Natural killer cell treated with Interleukin-12 subunit alpha and Interleukin-12 subunit beta and Interleukin-15 and Interleukin-18, amount 100 ng/mL, for 72 hours (primary cell): Measurements from ENCODE around the gene PCSK4. TPM values are rescaled to one million over a fixed set of nuclear protein-coding genes. Genes with fewer than 3 reads are reported as not detected.
A peak's percentile ranks its signal among the peaks of the same experiment; 100 is the strongest.

Experiments
- ATAC-seq, 2 donors: fragments of 150-1000 bp; cut with Tn5 transposase in 1 of 2; sonication (Bioruptor Pico), chemical (Tn5 transposase) in 1 of 2; 2 replicates each; pipeline ENCODE4 v1.10.0; 2021
- DNase-seq: peaks from one replicate; pipeline ENCODE4 v3.0.0; 2022; ENCODE audit warnings: low spot score
- H3K27ac Mint-ChIP-seq, 2 donors: 1 replicate in 1 of 2; 2 replicates in 1 of 2; pipeline ENCODE4 v1.8.0; 2022; ENCODE audit warnings: mixed read lengths in 2 of 2, mild to moderate bottlenecking in 1 of 2, moderate library complexity in 1 of 2
- H3K27me3 Mint-ChIP-seq, 2 donors: 1 replicate in 1 of 2; 2 replicates in 1 of 2; pipeline ENCODE4 v1.8.0; 2022; ENCODE audit warnings: mixed read lengths in 2 of 2
- H3K36me3 Mint-ChIP-seq: one replicate; pipeline ENCODE4 v1.8.0; 2022; ENCODE audit warnings: mixed read lengths
- H3K4me1 Mint-ChIP-seq, 2 donors: 1 replicate in 1 of 2; 2 replicates in 1 of 2; pipeline ENCODE4 v1.8.0; 2022; ENCODE audit warnings: low read depth in 2 of 2, mixed read lengths in 2 of 2, mild to moderate bottlenecking in 1 of 2
- H3K4me3 Mint-ChIP-seq: one replicate; pipeline ENCODE4 v1.8.0; 2022; ENCODE audit warnings: mixed read lengths
- H3K9me3 Mint-ChIP-seq: 2 replicates; pipeline ENCODE4 v1.8.0; 2022; ENCODE audit warnings: mixed read lengths
- total RNA-seq, 2 donors: library from RNA; stranded (reverse); gene quantifications; one replicate each; pipeline ENCODE4 v1.2.3, GENCODE V29; 2022

The PCSK4 gene
- total RNA-seq, 2 donors from 2014 or later = 1.2 to 2.3 TPM

DNA sequence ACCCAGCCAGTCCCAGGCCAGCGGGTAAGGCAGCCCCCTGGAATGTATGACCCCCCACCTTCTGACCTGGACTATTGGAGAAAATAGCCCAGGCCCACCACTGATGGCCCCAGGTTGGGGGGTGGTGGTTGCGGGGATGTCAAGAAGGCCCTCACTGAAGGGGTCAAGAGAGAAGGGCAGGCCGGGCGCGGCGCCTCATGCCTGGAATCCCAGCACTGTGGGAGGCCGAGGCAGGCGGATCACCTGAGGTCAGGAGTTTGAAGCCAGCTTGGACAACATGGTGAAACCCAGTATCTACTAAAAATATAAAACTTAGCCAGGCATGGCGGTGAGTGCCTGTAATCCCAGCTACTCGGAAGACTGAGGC, 24.1 kb upstream of the PCSK4 start:
- peaks cover 0 to 4% of the 10 kb centered on the region in 2 donors for H3K4me1 Mint-ChIP-seq
- no peak overlapping the region for H3K4me3 Mint-ChIP-seq
- DNase-seq (no peak), ATAC-seq (no peak)
- H3K27me3 Mint-ChIP-seq = peaks cover 7 to 10% of the 10 kb centered on the region in 2 donors
- no peaks in the 10 kb centered on the region for H3K9me3 Mint-ChIP-seq
- no peak overlapping the region for H3K27ac Mint-ChIP-seq
- H3K36me3 Mint-ChIP-seq = no peaks in the 10 kb centered on the region

DNA sequence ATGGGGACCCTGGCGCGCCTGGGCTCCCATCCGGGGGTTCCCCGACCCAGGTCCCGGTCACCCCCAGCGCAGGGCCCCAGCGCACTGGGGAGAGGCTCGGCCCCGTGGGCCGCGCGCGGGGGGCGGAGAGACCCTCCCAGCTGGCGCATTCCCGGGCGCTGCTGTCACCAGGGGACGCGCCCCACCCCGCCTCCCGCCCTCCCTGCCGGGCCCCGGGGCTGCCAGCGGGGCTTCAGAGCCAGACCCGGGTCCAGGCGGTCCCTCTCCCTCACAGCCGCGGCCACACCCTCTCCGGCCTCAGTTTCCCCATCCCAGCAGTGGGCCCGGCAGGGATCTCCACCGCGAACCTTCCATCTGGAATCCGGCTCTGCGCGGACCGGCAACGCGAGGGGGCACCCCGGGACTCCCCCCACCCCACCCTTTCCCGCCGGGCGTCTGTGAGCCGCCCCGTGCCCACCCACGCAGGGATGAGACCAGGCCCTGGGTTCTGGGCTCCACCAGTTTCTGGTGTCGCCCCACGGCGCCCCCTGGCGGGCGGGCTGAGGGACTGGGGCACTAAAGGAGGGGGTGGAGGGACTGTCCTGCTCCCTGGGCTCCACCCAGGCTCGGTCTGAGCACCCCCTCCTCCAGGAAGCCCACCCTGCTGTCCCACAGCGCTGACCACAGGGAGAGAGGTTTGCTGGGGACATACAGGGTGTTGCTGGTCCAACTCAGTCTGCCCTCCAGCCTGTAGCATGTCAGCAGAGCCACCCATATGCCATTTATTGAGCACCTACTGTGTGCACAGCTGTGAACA, 23.5 kb upstream of the PCSK4 start:
- no peaks in the 10 kb centered on the region for H3K36me3 Mint-ChIP-seq
- no peak overlapping the region for H3K27ac Mint-ChIP-seq
- H3K4me3 Mint-ChIP-seq = no peak overlapping the region

DNA sequence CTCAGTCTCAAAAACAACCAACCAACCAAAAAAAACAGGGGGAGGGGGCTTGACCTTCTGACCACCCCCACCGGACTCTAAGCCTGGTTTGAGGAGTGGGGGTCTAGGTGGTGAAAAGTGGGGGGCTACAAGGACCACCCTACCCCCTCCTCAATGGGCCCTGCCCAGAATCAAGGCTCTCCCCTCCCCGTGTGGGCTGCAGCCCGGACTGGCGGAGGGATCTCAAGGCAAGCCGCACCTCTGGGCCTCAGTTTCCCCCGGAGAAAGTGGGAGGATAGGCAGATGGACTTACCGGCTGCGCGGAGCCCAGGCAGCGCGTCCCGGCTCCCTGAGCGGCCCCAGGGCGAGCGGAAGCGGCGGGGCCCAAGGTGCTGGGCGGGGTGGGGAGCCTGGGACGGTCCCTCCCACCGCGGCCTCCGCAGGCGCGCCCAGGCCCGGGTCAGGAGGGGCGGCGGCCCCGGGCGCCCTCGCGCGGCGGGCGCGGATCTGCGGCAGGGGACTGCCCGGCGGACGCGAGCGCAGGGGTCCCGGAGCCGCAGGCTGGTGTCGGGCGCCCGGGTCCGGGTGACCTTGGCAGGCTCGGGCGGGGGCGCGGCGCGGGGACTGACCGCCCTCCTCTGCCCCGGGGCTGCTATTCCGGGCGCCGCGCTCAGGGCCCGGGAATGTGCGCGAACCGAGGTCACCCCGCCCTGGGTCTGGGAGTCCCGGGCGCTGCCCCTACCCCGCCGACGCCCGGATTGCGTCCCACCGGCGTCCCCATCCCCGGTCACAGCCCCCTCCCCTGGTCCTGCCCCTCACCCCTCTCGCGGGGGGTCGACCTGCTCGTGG, 22.7 kb upstream of the PCSK4 start, which contains the start of gene ADAMTSL5:
Gene ADAMTSL5 (minus strand): TSS at position 349 of the 828 bp plus-strand sequence. CDS start 2,076 bp downstream, outside the sequence.
- H3K9me3 Mint-ChIP-seq = no peaks in the 10 kb centered on the region
- DNase-seq = peak; percentile 85
- H3K4me3 Mint-ChIP-seq = peak within 1 kb of the TSS; percentile 48
- peaks cover 7 to 10% of the 10 kb centered on the region in 2 donors for H3K27me3 Mint-ChIP-seq
- no peaks in the 10 kb centered on the region for H3K36me3 Mint-ChIP-seq
- H3K27ac Mint-ChIP-seq = no peak within 1 kb of the TSS
- ATAC-seq = peak; percentile 90 to 91
- peaks cover 2 to 6% of the 10 kb centered on the region in 2 donors for H3K4me1 Mint-ChIP-seq

More for the DNA sequence above, 23.5 kb upstream of the PCSK4 start:
- H3K4me1 Mint-ChIP-seq = peaks cover 0 to 4% of the 10 kb centered on the region in 2 donors
- DNase-seq (peak; percentile 81), ATAC-seq (peak; percentile 62 to 64)
- H3K27me3 Mint-ChIP-seq = peaks cover 7 to 10% of the 10 kb centered on the region in 2 donors
- no peaks in the 10 kb centered on the region for H3K9me3 Mint-ChIP-seq

DNA sequence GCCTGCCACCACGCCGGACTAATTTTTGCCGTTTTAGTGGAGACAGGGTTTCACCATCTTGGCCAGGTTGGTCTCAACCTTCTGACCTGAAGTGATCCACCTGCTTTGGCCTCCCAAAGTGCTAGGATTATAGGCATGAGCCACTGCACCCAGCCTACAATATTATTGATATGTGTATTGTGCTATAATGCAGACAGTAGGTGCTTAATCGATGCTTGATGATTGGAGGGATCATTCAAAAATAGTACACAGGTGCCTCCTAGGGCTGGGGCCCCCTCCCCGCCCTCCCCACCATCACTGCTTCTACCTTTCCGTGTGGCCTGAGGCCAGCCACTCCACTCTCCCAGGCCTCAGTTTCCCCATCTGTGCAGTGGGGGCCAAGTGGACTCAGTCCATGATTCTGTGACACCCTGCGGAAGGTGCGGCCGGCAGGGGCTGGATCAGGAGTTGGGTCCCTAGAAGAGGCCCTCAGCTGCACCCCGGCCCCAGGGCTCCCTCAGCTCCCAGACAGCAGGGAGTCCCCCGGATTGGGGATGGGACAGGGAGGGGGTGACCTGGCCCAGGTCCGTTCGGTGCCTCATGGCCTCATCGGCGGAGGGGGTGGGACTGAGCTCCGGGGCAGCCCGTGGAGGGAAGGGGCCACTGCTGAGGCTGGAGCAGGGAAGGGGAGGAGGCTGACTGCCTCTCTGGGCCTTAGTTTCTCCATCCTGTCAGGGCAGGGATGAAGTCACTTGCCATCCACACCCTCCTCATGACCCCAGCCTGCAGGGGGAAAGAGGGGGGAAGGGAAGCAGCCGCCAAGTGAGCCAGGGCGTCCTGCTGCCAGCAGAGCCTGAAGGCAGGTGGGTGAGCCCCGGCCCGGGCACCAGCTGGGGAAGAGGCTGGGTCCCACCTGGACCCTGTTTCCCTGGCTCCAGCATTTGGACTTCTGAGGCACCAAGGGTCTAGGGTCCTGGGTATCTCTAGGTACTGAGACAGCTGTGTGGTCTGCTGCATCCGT, 21.5 kb upstream of the PCSK4 start:
- peak overlapping the region; percentile 48 for H3K4me3 Mint-ChIP-seq

DNA sequence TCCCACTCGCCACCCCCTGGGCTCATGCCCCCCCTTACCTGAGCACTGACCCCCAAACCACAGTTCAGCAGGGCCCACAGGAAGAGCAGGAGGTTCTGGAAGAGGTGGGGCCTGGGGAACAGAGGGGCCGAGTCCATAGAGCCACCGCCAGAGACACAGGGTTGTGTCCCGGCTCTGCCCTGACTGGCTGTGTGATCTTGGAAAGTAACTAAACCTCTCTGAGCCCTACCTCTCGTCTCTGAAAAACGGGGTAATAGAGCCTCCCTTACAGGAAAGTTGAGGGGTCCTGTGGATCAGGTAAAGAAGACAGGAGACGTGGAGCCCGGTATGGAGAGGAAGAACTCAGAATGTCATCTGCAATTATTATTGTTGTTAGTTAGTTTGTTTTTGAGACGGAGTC, 20.7 kb upstream of the PCSK4 start:
- H3K27ac Mint-ChIP-seq = no peak overlapping the region
- H3K9me3 Mint-ChIP-seq = no peaks in the 10 kb centered on the region
- no peak overlapping the region for H3K4me3 Mint-ChIP-seq
- ATAC-seq (no peak), DNase-seq (no peak)
- H3K27me3 Mint-ChIP-seq = peaks cover 0 to 10% of the 10 kb centered on the region in 2 donors
- no peaks in the 10 kb centered on the region for H3K36me3 Mint-ChIP-seq
- peaks cover 7 to 10% of the 10 kb centered on the region in 2 donors for H3K4me1 Mint-ChIP-seq

More for the DNA sequence above, 21.5 kb upstream of the PCSK4 start:
- Mint-ChIP-seq H3K27ac (no peak overlapping the region), H3K4me1 (peaks cover 7 to 10% of the 10 kb centered on the region in 2 donors), H3K27me3 (peaks cover 6 to 14% of the 10 kb centered on the region in 2 donors), H3K9me3 (no peaks in the 10 kb centered on the region), H3K36me3 (no peaks in the 10 kb centered on the region)
- ATAC-seq (no peak), DNase-seq (no peak)

DNA sequence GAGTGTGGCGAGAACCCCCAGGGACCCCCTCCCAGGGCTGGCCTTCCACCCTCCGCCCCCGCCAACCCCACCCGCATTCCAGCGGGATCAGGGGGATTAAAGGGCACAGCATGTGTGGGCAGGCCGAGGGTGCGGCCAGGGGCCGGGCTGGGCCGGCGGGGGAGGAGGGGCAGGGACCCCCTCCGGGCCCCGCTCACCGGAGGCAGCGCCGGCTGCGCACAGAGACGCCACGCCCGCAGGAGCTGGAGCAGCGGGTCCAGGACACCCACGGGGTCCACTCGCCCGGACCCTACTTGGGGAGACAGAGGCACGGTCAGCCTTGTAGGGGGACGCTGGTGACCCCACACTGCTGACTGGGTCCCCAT, 20.3 kb upstream of the PCSK4 start:
- H3K27me3 Mint-ChIP-seq = peaks cover 0 to 10% of the 10 kb centered on the region in 2 donors
- ATAC-seq (no peak), DNase-seq (no peak)
- H3K36me3 Mint-ChIP-seq = no peaks in the 10 kb centered on the region
- no peak overlapping the region for H3K27ac Mint-ChIP-seq
- no peaks in the 10 kb centered on the region for H3K9me3 Mint-ChIP-seq
- no peak overlapping the region for H3K4me3 Mint-ChIP-seq
- peaks cover 7 to 10% of the 10 kb centered on the region in 2 donors for H3K4me1 Mint-ChIP-seq

DNA sequence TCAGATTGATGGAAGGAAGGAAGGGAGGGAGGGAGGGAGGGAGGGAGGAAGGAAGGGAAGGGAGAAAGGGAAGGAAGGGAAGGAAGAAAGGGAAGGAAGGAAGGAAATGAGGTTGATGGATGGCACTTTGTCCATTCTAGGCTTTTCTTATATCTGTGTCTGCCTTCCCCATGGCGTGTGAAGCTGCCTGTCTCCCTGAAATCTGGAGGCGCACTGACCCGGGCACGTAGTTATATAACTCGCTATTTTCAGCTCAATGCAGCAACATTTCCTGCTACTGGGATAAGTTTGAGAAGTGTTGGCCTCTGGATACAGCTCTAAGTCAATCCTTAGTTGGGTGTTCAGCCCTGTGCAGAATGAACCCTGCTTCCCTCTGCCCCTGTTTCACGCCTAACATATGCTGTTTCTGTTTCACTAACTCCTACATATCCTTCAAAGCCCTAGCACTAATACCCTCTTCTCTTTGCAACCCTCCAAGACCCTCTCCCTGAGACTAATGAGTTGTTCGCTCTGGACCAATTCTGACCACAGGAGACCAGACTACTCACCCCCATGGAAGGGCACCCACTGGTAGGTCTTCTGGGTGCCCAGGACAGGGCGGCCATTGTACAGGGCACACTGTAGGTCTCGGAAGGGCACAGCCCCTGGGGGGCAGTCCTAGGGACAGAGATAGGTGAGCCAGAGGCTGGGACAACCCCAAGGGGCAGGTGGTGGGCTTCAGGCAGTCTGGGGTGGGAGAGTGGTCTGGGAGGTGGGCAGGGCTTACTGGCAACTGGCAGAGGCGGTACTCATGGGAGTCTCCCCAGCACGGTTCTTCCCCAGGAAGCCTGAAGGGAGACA, 19.7 kb upstream of the PCSK4 start:
- Mint-ChIP-seq H3K27me3 (peaks cover 0 to 8% of the 10 kb centered on the region in 2 donors), H3K36me3 (no peaks in the 10 kb centered on the region), H3K9me3 (no peaks in the 10 kb centered on the region), H3K27ac (no peak overlapping the region), H3K4me3 (no peak overlapping the region), H3K4me1 (peaks cover 7 to 10% of the 10 kb centered on the region in 2 donors)
- ATAC-seq (no peak), DNase-seq (no peak)

DNA sequence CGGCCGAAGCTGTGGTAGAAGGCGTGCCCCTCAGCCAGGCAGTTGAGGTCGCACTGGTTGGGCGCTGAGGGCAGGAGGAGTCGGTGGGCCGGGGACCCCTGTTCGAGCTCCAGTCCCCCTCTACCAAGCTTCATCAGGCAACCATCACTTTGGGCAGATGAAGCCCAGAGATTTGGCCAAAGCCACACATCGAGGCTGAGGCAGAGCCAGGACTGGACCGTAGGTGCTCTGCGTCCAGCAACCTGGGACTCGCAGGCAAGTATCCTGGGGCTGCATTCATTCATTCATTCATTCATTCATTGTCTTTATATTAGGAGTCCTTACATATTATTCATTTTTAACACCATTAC, 18.3 kb upstream of the PCSK4 start:
- DNase-seq (no peak), ATAC-seq (no peak)
- Mint-ChIP-seq H3K27me3 (peaks cover 0 to 12% of the 10 kb centered on the region in 2 donors), H3K4me3 (peak overlapping the region; percentile 26), H3K27ac (no peak overlapping the region), H3K9me3 (no peaks in the 10 kb centered on the region), H3K36me3 (no peaks in the 10 kb centered on the region), H3K4me1 (peaks cover 7 to 10% of the 10 kb centered on the region in 2 donors)

DNA sequence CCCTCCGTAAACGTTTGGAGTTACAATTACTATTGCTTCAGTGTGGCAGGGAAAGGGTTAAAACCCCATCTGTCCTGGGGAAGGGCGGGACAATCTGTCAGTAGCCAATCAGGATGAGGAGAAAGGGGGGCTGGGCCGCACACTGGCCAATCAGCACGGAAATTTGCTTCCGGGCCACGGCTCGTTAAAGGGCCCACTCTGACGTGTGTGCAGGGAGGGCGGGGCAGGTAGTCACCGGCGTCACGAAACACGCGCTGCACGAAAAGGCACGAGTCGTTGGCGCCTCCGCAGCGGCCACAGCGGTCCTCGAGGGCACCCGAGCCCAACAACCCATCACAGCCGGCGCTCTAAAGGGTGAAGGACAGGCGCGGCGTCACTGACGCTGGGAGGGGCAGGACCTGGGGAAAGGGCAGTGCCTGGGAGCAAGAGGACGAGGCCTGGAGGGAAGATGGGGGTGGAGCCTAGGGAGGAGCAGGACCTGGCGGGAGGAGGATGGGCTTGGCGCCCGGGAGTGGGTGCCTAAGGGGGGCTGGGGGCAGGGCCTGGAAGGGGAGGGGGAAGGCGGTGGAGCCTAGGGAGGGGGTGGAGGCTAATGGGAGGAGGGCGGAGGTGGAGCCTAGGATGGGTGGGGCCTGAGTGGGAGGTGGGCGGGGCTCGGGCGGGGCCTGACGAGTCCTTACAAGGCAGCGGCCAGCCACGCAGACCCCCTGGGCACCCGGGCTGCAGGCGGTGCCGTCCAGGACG, 17.8 kb upstream of the PCSK4 start:
- Mint-ChIP-seq H3K27me3 (peaks cover 0 to 12% of the 10 kb centered on the region in 2 donors), H3K27ac (peak overlapping the region; percentile 67 to 84), H3K4me3 (peak overlapping the region; percentile 93), H3K9me3 (no peaks in the 10 kb centered on the region), H3K4me1 (peaks cover 7 to 10% of the 10 kb centered on the region in 2 donors), H3K36me3 (no peaks in the 10 kb centered on the region)
- DNase-seq = peak; percentile 91
- peak; percentile 93 to 96 for ATAC-seq

DNA sequence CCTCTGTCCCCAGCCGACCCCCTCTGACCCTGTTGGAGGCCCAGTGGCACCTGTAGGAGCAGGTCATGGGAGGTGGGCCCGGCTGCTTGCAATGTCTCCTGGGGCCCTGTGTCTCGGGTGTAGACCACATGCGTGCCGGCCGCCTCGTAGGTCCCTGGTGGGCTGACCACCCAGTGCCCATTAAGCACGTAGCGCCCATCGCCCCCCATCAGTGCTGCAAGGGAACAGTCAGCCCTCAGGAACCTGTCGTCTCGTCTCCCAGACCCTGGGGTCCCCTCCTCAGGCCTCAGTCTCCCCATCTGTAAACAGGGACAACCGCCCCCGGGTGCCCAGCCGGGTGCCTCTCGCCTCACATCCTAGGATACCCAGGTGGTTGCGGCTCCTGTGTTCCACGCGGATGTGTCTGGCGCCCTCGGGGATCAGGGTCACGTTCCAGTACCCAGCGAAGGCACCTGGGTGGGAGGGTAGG, 17.1 kb upstream of the PCSK4 start:
- ATAC-seq (no peak), DNase-seq (no peak)
- peak overlapping the region; percentile 67 to 84 for H3K27ac Mint-ChIP-seq
- H3K9me3 Mint-ChIP-seq = no peaks in the 10 kb centered on the region
- no peaks in the 10 kb centered on the region for H3K36me3 Mint-ChIP-seq
- H3K4me1 Mint-ChIP-seq = peaks cover 7 to 10% of the 10 kb centered on the region in 2 donors
- H3K4me3 Mint-ChIP-seq = peak overlapping the region; percentile 93
- peaks cover 0 to 15% of the 10 kb centered on the region in 2 donors for H3K27me3 Mint-ChIP-seq

DNA sequence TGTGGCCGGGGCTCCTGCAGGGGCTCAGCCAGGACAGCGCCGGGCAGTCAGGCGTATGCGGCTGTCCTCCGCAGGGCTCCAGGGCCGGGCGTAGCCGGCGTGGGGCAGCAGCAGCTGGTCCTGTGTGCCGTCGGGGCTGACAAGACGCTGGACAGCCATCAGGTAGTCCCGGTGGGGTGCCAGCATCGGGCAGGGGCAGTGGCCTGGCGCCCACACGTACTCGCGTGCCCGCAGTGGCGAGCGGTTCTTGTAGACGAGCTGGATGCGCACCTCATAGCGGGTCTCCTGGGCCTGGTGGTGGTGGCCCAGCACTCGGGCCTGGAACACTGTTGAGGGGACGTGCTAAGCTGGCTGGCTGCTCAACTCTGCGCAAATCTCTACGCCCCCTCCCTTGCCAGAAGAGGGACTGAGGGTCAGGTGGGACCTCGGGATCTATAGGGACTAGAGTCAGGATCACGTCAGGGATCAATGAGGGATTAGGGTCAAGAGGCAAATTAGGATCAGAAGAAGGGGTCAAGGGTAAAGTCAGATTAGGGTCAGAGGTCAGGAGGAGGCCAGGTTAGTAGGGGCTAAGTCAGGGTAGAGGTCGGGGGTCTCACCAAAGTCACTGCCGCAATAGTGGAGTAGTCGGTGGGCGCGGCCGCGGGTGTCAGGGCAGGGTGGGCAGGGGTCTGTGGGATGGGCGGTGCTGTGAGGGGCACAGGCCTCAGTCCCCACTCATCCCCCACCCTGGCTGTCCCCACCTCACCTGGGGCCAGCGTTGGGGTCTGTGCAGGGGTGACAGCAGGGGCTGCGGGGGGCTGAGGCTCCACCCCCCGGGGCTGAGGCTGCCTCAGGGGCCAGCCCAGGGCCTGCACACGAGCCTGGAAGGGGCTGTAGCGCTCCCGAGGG, 16.1 kb upstream of the PCSK4 start:
- Mint-ChIP-seq H3K27me3 (peaks cover 0 to 15% of the 10 kb centered on the region in 2 donors), H3K4me3 (no peak overlapping the region), H3K27ac (no peak overlapping the region), H3K9me3 (no peaks in the 10 kb centered on the region), H3K36me3 (no peaks in the 10 kb centered on the region), H3K4me1 (peaks cover 7 to 10% of the 10 kb centered on the region in 2 donors)
- no peak for ATAC-seq
- DNase-seq = no peak
